OCI-LY1 (cell line): ENCODE results near the gene PTGES2.

Experiments used
- EZH2 ChIP-seq: fragments of 200-600 bp; sonication (generic), shearing (Covaris generic); IDR thresholded peaks from 2 replicates; pipeline ENCODE4 v1.8.0; 2017; ENCODE audit warnings: borderline replicate concordance, mixed run types, mild to moderate bottlenecking, antibody characterized with exemption, low read length, moderate library complexity, mixed read lengths
- TF ChIP-seq, protein P1 (sequence below): fragments of 200-600 bp; sonication (generic), shearing (Covaris generic); IDR thresholded peaks from 2 replicates; pipeline ENCODE4 v1.5.1; 2017; ENCODE audit warnings: mild to moderate bottlenecking, antibody characterized with exemption, low read length, moderate library complexity, mixed read lengths

- TF ChIP-seq, protein P1, sequence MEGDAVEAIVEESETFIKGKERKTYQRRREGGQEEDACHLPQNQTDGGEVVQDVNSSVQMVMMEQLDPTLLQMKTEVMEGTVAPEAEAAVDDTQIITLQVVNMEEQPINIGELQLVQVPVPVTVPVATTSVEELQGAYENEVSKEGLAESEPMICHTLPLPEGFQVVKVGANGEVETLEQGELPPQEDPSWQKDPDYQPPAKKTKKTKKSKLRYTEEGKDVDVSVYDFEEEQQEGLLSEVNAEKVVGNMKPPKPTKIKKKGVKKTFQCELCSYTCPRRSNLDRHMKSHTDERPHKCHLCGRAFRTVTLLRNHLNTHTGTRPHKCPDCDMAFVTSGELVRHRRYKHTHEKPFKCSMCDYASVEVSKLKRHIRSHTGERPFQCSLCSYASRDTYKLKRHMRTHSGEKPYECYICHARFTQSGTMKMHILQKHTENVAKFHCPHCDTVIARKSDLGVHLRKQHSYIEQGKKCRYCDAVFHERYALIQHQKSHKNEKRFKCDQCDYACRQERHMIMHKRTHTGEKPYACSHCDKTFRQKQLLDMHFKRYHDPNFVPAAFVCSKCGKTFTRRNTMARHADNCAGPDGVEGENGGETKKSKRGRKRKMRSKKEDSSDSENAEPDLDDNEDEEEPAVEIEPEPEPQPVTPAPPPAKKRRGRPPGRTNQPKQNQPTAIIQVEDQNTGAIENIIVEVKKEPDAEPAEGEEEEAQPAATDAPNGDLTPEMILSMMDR = no peak
- TF ChIP-seq EZH2 = no peak
Measured at GRCh38 chr9:128101690-128102089, 25.8 kb downstream of the PTGES2 start.
